DMS 273 treated with DMSO at 0.1 percent for 48 hours (cell line): ENCODE results near the gene HDAC4.

Experiments used
- DNase-seq: peaks from one replicate; lab custom pipeline; 2025; lab: John Stamatoyannopoulos, UW

Gene HDAC4

DNA sequence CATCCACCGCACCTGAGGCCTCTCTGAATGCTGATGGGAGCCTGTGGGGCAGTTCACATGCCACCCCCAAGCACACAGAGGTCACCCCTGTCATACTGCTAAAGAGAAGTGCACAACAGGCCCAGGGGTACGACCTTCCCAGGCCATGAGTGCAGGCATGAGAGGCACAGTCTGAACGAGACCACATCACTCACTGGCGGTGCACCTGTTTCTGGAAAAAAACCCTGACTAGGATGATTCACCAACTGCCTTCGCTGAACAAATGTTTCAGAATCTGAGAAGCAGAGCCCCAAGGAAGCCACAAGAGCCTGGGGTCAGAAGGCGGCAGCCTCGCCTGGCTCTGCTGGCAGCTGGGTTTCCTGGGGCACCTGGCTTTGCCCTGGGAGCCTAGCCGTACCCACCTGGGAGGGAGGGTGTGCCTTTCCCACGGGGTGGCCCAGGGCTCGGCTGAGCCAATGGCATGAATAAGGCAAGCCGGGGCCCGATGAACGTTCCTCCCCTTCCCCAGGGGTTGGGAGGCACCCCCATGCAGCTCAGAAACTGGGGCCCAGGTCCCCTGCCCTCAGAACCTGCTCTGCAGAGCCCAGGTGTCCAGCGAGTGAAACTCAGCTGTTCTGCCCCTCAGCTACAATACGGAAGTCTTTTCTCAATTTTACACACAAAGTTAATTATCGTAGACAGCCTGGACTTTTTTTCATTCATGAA, 73.8 kb downstream of the HDAC4 start:
- DNase-seq, result no peak

DNA sequence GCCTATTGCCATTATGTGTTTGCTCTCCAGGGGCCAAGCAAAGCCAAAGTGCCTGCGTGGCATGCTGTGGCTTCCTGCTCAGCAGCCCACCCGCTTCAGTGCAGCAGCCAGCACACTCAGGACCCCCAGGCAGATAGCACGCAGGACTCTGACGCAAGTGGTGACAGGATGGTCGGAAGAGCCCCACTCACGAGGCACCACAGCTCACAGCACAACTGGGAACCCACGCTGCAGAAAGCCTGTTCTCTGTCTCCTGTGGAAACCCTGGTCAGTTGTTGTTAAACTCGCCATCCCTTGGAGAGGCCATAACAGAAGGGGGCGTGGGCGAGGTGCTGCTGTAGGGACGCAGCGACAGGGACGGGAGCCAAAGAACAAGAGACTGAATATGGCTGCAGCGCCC, 76.4 kb downstream of the HDAC4 start:
- no peak for DNase-seq

DNA sequence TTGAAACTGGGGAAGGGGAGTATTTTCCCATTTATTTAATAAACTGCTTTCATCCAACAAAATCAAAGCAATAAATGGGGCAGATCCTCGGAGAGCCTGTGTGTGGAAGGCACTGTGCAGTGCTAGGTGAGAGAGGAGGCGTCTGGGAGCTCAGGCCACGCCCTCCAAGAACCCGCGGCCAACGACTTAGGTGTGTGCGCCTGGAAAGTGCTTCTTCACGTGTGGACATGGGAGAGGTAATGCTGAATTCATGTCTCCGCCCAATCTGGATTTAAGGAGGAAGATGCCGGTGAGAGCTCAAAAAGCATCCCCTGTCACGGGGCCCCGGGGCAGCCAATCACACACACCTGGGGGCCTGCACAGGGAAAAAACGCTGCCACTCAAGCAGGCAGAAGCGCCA, 77.4 kb downstream of the HDAC4 start:
- DNase-seq, result no peak

DNA sequence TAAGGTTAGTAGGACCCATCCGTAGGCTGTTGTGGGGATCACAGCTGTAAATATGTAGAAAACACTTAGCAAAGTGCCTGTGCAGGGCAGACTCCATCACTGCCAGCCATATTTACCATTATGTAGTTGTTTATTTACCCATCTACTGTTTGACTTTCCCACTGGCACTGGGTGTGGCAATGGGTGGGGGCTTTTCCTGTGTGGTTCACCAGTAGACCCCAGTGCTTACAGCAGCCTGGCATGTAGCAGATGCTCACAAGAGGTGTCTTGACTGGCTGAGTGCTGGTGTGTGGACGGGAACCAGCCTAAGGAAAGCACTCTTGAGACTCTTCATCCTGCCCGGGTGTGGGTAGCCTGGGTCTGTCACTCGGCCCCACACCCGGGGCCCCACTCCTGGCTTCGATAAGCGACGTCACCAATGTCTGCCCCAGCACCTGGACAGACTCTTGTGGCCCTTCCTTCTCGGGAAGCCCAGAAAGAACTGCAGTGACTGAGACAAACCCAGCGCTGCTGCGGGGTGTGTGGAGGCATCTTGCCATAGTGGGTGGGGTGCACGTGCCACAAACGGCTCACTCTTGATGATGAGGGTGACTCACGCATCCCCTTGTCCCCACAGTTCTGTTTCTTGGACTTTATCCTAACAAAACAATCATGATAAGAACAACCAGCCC, 78.3 kb downstream of the HDAC4 start:
- no peak for DNase-seq

DNA sequence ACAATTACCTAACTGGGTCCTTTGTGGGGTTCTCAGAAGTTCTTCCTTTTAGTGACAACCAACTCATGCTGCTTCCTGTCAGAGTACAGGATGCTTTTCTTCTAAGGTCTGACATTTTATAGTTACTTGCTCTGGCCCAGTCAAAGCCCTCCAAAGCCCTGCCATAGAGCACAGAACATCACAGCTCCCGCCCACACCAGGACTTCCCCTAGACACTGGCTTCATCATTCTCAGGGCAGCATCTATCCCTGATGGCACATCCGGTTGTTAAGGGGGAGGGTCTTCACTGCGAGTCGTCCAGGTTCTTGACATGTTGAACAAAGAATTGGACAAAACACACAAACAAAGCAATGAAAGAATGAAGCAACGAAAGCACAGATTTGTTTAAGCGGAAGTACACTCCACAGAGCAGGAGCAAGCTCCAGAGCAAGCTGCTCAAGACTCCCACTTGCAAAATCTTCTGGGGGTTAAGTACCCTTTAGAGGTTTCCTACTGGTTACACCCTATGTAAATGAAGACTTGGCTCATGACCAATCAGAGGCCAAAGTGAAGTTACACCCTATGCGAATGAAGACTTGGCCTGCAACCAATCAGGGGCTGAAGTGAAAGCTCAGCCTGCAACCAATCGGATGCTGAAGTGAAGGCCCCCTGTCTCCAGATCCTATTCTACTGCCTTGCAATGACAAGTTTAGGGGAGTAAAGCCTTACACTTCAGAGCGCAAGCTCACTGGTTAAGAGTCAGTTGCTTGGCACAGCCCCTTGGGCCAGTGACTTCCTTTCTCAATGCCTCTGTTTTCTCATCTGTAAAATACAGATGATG, 79.0 kb downstream of the HDAC4 start:
- no peak for DNase-seq

DNA sequence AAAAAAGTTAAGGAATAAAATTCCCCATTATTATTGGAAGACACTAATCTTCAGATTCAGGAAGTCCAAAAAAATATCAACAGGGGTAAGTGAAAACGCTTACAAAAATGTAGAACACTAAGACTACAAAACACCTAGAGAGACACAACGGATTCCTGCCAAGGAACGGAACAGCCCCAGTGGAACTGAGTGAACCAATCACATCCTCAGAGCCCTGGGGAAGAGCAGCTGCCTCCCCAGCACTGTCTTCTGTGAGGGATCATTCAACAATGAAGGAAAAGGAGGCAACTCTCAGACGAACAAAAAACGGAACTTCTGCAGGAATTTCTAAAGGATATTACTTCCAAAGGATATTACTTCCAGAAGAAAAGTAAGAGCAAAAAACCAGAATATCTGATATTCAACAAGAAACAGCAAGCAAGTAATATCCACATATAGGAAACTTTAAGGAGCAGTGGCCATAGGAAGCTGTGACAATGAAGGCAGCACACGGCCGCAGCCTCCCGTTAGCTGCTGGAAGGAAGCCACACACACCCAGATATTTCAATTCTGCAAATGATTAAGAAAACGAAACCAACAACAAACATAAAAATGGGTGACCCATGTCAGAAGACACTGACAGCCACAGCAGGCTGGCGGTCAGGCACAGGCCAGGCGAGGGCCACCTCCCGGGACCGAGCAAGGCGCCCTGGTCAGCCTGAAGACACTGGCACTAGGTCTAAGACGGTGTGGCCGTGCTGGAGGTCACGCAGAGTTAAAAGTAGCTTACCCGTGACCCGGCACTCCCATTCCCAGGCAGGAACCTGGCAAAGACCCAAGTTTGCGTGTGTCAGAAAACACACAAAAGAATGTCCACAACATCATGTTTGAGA, 81.8 kb downstream of the HDAC4 start:
- no peak for DNase-seq

DNA sequence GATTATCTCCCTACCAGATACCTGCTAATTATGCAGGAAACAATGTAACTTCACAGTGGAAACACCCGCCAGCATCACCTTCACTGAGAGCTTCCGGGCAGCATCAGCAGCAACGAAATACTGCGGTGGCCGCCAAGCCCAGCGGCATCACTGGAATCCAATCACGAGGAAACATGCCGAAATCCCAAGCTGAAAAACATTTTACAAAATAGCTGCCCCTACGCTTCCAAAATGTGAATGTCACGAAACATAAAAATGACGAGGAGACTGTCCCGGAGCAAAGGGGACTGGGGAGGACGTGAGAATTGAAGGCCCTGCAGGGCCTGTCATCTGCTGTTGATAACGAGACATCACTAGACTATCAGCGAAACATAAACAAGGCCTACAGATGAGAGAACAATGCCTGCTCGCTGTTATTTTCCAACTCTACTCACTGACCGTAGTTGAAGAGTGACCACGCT, 82.6 kb downstream of the HDAC4 start:
- no peak for DNase-seq

DNA sequence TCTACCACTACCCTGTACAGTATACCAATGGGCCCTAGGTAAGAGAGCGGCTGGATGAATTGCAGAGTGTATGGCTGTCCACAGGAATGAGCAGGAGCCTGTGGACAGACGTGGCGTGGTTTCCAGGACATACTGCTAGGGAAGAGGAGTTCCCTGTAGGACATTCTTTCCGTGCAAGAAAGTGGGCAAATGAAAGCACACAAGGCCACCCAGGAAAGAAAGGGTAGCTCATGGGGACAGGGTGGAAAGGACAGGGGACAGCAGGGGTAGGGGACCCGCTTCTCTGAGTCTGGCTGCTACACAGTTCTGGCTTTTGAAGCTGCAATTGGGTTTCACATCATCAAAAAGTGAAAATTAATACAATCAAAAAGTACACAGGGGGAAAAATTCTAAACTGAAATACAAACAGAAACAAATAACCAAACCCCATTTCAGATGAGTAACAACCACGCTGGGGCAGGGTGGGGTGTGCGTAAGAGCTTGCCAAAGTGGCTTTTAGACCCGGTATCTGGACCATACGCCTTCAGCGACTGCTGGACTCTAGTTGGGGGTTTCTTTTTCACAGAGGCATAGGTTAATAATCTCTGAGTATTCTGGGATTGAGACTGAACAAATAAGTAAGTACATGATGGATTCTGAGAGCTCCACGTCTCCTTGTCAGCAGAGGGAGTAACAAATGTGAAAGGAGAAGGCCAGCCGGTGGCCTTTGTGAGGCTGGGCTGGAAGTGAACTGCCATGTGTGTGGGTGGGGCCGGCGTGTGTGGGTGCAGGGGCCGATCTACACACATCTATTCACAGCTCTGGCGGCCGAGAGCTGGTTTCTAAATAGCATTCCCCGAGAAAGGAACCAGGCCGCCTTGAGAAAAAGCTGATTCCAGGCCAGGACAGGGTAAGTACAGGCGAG, 84.0 kb downstream of the HDAC4 start:
- no peak for DNase-seq

DNA sequence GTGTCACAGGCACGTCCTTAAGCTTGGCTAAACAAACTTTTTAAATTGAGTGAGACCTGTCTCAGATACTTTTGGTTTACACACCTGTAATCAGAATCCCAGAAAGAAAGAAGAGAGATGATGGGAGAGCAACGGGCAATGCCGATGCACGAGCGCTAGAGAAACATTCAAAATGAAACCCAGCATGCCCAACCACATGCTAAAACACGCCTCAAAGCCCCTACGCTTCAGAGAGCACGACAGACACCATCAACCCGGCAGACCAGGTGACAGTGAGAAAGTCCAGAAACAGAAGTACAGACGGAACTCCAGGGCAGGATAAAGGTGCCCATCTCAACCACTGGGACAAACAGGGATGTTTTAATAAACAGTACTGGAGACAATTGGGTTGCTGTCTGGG, 85.5 kb downstream of the HDAC4 start:
- no peak for DNase-seq

DNA sequence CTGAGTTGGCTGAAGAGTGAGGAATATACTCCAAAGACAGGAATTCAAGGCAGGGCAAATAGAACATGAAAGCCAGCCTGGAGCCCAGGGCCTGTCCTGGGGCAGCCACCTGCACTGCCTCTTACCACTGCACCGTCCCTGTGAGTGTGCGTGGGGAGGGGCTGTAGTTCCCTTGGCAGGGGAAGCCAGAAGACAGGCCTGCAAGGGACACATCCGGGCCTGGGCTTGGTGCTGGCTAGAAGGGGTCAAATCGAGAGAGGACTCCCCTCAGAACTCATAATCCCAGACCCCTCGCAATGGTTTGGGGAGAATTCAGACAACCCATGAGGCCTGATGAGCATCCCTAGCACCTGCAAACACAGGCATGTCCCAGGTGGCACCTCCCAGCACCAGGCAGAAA, 87.0 kb downstream of the HDAC4 start:
- DNase-seq, result no peak

DNA sequence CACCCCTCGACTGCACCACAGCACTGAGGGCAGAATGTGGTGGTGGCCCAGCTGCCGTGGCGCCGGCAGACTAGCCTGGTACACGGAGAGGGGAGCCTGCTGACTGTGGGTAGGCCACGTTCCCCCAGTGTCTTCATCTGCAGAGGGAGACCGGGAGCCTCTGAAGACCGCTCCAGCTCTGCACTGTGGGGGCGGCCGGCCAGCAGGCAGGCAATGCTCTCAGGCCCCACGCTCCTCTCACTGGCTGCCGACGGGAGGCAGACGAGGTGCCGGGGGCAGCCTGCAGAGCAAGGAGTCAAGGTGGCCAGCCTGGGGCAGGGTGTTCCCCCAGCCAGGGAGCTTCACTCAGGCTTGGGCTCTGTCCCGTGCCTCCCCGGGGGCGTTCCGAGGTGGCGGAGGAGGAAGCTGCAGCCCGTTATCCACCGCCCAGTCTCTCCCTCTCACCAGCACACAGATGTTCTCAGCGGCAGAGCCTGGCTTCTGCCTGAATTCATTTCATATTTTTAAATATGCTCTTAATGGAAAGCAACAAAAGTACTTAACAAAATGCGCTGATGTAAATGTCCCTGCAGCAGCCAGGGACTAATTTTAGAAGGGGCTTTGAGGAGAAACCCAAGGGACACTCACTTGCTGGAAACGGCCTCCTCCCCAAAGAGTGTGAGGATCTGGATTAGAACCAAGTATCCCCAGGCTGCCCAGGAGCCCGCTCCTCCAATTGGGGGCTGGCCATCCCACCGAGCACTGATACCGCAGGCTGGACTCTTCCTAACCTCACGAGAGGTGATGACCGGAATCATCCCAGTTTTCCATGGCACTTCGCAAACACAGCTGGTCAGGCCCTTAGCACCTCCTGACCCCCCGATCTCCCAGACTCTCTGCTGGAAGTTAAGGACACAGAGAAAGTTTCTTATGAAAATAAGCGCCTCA, 87.8 kb downstream of the HDAC4 start:
- DNase-seq, result no peak

DNA sequence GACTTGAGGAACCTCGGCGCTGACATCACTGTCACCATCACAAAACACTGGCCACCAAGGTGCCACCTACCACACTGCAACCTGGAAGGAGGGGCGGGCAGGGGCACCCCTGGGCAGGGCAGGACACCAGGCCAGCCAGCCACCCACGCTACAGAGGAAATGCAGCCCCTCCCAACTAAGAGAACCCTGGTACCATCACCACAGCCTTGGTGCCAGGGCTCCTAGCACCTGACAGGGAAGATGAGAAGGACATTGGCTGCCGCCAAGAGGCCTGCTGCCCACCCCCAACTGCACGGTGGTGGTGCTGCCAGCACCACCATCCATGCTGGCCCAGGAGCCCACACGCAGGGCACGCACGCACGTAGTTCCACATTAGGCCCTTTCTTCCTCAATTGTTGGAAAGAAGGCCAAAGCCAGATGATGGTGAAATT, 88.7 kb downstream of the HDAC4 start:
- no peak for DNase-seq

DNA sequence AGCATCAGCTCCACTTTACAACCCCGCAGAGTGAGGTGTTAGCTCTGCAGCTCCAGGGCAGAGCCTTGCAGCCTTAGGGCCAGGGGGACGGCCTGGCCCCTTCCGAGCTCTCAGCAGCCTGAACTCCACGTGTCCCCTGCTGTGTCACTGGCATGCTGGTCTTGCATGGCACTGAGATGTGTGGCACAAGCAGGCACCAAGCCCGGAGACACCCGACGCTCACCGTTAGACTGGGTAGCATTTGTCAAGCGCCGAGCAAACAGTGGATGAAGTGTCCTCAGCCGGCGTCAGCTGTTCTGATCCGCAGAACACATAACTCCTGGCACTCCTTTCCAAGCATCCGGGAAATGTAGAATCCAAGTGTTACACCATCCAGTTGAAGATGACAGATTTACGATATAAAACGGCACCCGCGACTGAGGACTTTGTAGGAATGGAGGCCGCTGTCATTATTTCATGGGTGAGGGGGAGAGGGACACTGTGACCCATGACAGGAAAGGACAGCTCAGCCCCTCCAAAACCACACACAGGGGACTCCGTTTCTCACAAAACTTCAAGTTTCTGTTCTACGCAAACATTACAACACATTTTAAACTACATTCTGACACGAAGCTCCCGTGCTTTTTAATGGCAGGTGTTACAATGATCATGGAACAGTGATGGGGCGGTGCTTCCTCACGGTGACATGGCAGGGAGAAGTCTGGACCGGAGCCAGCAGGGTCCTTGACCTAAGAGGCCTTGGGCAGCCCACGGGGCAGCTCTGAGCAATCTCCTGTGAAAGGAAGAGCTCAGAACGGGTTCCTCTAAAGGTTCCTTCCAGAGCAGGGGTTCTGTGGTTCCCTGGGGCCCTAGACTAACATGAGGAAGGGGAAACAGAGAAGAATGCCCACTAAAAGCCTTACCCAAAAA, 89.4 kb downstream of the HDAC4 start:
- DNase-seq, result no peak

DNA sequence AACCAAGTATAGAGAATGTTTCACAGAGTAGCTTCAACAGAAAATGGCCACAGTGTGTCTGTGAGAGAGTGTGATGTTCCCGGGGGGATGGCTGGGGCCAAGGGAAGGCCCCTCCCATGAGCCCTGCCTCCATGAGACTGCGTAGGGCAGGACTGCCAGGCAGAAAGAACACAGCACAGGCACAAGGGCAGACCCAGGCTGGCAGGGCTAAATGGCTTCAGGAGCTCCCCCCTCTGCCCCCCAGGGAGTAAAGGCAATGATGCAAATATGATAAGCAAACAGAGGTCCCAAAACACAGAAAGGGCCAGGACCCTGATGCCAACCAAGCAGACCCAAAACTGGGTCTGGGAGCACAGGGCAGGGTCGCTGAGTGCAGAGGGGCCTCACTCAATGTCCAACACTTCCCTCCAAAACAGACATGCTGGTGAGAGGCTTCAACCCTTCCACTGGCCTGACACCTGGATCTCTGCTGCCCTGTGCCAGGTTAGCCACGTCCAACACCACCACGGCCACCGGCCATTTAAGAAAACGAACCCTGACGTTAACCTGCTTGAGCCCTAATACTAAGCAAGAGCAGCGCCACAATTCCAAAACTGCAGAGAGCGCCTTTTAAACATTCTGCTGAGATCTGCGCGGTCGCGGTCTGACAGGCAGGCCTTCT, 90.3 kb downstream of the HDAC4 start:
- no peak for DNase-seq

DNA sequence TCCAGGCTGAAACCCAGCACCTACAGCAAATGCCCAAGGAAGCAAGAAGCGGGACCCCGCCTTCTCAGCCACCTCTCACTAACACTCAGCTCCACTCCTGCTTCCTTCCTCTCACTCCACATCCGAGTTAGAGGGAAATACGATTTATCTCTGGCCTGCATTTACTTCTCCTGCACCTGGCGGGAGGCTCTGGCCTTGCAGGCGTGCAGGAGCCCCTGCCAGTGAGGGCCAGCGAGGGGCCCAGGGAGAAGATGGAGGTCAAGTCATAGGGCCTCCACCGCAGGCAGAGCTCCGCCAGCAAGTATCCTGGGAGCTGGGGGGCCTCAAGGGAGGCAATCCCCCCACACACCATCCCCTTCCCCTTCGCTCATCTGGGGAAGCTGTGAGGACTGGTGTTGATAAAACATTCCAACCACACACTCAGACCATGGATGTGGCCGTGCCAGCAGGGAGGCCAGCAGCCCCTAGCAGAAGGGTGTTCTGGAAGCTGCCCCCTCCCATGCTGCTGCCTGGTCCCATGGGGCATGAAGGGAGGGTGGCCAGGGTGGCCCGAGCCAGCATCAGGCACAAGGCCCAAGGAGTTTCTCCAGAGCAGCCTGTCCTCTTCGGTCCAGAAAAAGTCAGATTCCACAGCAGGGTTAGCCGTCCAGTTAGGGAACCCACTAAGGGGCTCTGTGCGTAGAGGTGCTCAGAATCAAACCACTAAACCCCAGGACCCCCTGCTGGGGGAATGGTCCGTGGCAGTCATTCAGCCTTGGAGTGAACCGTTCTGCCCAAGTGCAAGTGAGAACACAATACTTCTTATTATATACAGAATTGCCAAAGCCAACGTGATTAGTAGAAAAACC, 91.2 kb downstream of the HDAC4 start:
- no peak for DNase-seq

DNA sequence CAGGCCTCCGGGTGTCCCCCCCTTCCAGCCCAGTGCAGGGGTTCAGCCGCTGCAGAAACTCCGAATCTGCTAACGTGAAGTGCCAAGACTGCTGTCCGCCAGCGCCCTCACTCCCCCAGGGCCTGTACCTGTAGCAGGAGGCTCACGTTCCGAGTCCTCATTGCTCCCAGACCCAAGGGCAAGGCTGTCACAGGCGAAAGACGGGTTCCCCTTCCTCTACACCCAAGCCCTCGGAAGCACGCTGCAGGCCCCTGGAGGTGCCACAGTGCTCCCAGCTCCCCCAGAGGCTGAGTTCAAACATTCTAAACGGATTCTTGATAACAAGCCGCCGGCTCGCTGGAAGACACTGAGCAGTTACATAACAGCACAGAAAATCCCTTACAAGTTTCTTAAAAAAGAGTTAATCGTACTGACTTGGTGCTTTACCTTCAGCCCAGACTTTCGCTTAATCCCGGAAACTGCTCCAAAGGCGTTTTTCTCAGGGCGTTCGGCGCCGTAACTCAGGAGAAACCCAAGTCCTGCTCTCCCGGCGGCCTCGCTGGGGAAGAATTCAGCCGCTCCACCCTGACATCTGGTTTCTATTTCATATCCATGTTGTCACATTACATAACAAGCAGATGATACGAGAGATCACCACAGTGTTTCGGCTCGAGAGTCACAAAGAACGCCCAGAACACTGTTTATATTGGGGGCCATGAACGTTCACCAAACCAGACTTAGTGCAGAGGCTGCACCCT, 92.0 kb downstream of the HDAC4 start:
- DNase-seq, result no peak
